ENCODE results near the gene PIP4P1.
"Not testable (repeated sequence)": the region's sequence is repeated elsewhere in the genome, so short reads cannot be mapped to it uniquely, and the experiment has no call there.

Gene PIP4P1

GRCh38 chr14:20472536-20473169, 11.4 kb upstream of the PIP4P1 start:
- no peak for DNase-seq

GRCh38 chr14:20470603-20470901, 9.3 kb upstream of the PIP4P1 start:
- DNase-seq = no peak

DNA sequence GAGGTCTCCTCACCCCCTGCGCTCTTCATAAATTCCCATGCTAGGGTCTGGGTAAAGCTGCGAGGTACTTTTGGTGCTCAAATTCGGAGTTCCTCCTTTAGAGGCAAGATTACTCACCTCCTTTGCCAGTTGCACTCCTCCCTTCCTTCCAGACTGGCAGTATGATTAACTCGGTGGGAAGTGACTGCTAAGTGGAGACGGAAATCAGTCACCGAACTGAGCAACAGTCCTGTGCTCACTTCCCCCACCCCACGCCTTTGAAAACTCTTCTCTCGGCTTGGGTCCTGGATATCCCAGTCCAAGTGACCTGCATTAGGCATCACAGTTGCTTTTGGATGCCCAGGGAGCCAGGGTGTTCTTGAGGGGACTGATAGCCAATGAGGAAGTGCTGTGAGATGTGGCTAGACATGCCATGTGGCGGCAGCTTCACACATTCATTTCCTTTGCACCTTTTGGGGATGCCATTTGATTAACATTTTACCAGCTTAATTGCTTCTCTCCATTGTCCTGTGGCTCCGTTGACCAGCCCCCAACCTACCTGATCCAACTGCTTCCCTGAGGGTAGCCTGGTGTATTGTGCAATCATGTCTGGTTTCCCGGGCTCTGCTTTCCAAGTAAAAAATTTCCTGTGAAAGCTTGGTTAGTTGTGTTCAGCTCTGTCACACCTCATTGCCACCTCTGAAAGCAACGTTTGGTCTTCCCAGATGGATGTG, 8.8 kb upstream of the PIP4P1 start:
- no peak for DNase-seq

DNA sequence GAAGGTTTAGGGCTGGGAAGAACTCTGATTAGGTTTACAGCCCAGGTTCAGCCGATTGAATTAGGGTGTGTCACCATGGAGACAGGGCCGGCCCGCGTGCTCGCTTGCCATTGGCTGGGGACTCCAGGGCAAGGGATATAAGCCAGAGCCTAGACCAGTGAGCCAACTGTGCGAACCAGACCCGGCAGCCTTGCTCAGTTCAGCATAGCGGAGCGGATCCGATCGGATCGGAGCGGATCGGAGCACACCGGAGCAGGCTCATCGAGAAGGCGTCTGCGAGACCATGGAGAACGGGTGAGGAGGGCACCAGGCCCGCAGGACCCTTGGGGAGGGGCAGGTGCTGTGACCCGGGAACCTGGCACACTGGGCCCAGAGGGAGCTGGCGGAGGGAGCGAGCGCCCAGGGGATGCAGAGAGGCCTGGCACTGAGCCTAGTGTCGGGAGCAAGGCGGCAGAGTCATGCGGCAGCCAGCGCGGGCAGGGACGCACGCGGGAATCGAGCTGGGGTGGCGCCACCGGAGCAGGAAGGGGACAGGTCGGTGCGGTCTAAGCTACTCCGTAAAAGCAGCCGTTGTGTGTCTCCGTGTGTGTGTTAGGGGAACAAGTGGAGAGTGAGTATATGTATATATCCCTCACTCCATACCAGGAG, 8.1 kb upstream of the PIP4P1 start, which contains the start of gene PNP:
Gene PNP (plus strand): TSS at position 165 of the 648 bp plus-strand sequence. CDS start 119 bp downstream, at position 284.
- DNase-seq = peak; percentile 73

DNA sequence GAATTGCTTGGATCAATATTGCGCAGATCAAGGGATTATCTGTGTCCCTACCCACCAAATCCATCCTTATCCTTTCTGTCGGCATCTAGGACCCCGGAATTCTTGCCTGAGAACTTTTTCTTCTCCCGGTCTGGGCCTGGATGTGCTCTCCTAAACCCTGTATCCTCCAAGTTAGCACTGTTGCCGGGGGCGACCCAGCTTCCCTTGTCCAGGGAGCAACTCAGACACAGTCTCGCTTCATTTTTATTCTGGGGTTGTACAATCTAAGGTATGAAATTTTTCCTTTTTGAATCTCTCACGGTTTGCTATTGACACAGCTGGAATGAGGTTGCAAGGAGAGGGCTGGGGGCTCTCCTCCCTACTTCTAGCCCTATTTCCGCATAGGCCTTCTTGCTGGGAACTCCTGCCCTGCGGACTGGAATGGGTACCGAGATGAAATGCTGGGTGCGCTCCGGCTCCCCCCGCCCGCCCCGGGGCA, 7.6 kb upstream of the PIP4P1 start:
- DNase-seq = no peak

DNA sequence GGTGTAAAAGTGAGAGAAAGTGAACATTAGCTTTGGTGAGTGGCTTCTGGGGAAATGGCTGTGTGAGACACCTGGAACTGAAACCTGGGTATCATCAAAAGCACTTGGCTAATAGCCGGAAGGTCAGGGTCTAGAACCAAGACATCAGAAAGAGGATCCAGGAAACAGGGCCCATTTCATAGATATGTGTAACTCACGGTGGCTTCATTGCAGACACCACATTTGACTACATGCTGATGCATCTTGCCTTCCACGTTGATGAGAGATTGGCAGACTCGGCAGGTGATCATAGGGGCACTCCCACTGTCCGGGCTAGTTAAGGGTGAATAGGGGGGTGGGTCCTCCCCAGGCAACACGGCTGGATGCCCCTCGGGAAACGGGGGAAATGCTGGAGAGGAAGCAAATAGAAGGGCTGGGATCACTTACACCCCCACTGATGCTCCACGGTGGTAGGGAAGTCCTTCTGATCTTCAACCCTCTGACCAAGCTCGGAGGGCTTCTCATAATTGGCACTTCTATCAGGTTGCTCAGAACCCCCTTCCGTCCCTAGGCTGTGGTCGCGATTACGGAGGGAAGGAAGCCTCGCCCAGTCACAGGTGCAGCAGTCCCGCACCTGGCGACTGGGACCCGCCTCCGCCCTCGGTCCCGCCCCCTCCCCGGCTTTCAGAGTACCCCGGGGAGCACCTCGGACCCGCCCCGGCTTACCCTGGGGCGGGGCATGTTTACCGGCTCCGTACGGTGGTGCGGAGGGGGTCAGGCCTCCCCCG, 593 bp downstream of the PIP4P1 start:
- no peak for DNase-seq

DNA sequence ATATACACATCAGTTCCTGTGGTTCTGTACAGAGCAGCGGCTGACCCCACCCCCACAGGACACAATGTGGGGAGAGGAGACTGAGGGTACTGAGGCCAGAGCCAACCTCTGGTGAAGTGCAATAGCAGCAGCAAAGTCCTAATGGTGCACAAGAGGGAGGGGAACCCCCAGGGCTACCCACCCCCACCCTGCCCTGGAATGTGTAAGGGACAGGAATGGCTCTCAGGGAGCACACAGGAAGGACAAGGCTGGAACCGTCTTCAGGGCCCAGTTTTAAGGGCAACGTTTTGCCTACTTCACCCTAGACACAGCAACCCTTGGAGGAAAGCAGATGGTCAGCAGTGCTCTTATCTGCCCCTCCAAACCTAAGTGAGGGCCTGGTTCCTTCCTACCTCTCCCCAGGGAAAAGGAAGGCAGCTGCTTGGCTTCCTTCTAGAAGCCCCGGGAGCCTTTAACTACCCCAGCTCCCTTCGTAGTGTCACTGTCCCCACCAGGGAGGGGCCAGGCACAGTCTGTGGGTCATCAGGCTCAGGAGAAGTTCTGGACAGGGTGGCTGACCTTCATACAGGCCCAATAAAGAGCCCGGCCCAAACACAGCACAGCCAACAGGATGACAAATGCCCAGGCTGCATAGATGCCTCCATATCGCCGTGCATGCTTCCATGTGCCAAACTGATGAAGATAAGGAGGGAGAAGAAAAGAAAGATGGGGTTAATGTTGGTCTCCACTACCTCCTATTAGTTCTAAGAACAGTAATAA, 3.0 kb downstream of the PIP4P1 start:
- DNase-seq = no peak

DNA sequence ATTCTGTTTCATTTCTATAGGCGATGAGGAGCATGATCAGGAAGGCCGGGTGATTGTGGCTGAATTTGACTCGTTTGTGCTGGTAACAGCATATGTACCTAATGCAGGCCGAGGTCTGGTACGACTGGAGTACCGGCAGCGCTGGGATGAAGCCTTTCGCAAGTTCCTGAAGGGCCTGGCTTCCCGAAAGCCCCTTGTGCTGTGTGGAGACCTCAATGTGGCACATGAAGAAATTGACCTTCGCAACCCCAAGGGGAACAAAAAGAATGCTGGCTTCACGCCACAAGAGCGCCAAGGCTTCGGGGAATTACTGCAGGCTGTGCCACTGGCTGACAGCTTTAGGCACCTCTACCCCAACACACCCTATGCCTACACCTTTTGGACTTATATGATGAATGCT, 4.3 kb downstream of the PIP4P1 start:
- DNase-seq = no peak

- DNase-seq = peak; percentile 40
These were observed 5.6 kb downstream of the PIP4P1 start for GRCh38 chr14:20455355-20456300.

DNA sequence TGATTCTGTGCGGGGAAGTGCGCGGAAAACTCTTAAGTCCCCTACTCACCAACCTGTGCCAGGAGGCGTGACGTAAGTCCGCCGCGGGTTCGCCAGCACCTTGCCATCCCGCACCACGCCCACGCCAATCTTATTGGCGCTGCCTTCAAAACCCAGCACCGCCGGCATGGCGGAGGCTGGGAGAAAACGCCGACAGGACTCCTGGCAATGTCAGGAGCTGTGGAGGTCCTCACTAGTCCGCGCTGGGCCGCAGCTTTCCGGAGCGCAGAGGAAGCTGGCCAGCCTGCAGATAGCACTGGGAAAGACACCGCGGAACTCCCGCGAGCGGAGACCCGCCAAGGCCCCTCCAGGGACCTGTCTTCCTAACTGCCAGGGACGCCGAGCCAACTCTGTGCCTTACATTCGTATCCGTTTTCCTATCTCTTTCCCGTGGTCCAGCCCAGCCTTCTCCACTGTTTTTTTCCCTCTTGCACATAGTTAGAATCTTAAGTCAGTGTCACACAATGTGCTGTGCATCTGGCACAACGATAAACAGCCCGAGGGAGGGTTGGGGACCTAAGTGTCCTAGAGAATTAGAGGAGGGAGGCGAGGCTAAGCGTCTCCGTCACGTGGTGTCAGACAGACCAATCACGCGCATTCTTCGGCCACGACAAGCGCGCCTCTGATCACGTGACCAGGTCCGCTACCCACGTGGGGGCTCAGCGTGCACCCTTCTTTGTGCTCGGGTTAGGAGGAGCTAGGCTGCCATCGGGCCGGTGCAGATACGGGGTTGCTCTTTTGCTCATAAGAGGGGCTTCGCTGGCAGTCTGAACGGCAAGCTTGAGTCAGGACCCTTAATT, 6.5 kb downstream of the PIP4P1 start, which contains the start of the genes APEX1 and OSGEP:
Gene APEX1 (plus strand): TSS at position 711 of the 839 bp plus-strand sequence. CDS start 420 bp downstream, outside the sequence.
Gene OSGEP (minus strand): TSS at position 297 of the 839 bp plus-strand sequence. CDS start 129 bp downstream, at position 168.
- DNase-seq = peak; percentile 80

DNA sequence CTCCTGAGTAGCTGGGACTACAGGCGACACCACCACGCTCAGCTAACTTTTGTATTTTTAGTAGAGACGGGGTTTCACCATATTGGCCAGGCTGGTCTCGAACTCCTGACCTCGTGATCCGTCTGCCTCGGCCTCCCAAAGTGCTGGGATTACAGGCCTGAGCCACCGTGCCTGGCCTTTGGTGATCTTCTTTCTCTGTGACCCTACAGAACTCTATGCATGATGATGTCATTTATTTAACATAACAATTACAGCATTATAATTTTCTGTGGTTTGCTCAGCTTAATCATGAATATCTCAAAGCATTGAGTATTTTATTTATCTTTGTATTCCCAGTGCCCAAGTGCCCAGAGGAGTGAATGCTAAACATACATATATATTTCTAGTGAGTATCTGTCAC, 8.4 kb downstream of the PIP4P1 start:
- not testable (repeated sequence) for DNase-seq

DNA sequence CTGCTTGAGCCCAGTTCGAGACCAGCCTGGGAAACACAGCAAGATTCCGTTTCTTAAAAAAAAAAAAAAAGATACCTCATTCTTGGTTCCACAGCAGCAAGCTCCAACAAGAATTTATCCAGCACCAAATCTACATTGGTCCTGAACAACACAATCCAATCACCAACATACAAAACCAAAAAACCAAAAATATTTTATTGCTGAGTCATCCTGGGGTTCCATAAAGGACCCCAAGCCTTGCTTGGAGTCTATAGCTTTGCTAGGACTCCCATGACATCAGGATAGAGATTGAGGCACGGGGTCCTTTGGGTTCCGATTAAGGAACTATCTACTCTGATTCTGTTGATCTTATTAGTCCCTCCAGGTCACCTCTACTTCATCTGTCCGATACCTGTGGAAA, 14.3 kb downstream of the PIP4P1 start:
- DNase-seq = no peak

DNA sequence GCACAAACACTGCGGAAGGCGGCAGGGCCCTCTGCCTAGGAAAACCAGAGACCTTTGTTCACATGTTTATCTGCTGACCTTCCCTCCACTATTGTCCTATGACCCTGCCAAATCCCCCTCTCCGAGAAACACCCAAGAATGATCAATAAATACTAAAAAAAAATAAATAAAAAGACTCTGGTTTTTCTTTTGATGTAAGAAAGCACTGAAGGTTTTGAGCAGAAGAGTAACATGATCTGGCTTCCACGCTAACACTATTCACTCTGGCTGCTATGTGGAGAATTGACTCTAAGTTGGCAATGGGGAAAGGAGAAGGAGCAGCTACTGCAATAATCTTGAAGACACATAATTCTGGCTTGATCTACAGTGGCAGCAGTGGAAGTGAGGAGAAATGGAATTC, 17.6 kb downstream of the PIP4P1 start:
- DNase-seq = not testable (repeated sequence)

- no peak for DNase-seq
These were observed 19.8 kb downstream of the PIP4P1 start for GRCh38 chr14:20441461-20441860.

- DNase-seq = no peak
These were observed 20.4 kb downstream of the PIP4P1 start for GRCh38 chr14:20440882-20441281.

DNA sequence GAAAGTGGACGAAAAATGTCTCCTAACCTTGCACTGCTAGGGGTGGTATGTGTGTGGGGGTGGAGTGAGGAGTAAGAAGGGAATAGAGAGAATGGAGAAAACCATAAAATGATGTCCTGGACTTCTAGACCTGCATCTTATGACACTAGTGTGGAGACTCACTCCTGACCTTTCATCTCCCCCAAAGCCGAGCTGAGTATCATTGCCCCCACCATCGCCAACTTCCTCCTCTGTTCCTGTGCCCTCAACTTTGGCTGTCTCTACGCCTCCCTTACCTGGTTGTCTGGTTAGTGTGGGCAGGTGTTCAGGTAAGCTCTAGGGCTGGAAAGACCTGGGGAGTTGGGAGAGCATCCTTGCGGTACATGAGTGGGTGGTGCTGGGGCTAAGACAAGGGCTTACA, 20.8 kb downstream of the PIP4P1 start:
- DNase-seq = no peak

DNA sequence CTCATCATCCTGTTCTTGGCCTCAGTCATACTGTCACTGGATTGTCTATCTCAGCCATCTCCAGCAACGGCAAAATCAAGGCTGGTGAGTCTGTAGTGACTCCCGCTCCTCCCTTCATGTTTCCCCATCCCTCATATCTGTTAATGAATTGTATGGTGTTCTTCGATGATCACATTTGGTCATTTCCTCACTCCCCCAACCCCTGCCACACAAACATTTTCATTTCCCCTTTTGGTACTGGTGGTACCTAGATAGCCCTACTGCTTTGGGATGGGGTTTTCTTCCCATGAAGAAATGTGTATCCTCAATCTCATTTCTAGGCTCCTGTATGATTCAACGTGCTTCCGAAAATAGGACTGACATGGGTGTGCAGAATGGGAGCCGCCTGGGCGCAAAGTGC, 22.6 kb downstream of the PIP4P1 start:
- no peak for DNase-seq

GRCh38 chr14:20436363-20436755, 24.9 kb downstream of the PIP4P1 start:
- no peak for DNase-seq

- no peak for DNase-seq
These were observed 25.5 kb downstream of the PIP4P1 start, which contains the start of gene KLHL33 for GRCh38 chr14:20435582-20436362. Gene KLHL33, minus strand, starts transcription at chr14:20436166. Its CDS starts 355 bp downstream, at chr14:20435811.

Measured in 8988T (cell line).